Activated CD4-positive, alpha-beta T cell treated with anti-CD3 and anti-CD28 coated beads for 4 hours (primary cell): Measurements from ENCODE around the gene XIST.
"Not testable (repeated sequence)": the region's sequence is repeated elsewhere in the genome, so short reads cannot be mapped to it uniquely, and the experiment has no call there.

Source experiments
- DNase-seq, 2 donors: peaks; one replicate each; pipeline ENCODE4 v3.0.0-alpha.2; 2020

XIST gene

DNA sequence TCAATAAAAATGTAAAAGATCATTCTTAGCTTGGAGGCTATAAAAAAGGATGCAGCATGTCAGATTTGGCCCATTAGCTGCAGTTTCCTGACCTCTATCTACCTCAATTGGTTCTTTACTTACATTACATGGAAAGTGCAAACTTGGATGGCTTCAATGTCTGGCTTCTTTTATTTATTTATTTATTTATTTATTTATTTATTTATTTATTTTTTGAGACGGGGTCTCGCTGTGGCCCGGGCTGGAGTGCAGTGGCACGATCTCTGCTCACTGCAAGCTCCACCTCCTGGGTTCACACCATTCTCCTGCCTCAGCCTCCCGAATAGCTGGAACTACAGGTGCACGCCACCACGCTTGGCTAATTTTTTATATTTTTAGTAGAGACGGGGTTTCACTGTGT, 60.0 kb downstream of the XIST start:
- not testable (repeated sequence) for DNase-seq

DNA sequence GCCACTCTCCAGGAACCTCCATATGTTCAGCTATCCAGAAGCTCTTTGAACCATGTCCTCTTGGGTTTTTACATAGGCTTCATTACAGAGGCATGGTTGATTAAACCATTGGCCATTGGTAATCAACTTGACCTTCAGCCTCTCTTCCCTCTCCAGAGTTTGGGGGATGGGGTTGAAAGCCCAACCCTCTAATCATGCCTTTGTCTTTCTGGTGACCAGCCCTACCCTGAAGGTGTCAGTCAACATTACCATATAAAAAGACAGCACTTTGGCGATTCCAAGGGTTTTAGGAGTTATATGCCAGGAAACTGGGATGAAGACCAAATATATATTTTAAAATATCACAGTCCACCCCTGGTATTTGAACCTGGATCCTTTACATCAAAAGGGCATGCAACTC, 67.0 kb downstream of the XIST start:
- DNase-seq: no peak
